ENCODE results near the gene REX1BD.
"Not testable (repeated sequence)": the region's sequence is repeated elsewhere in the genome, so short reads cannot be mapped to it uniquely, and the experiment has no call there.

The REX1BD gene

GRCh38 chr19:18580311-18580710 lies 8.3 kb upstream of the REX1BD start:
- no peak for DNase-seq

GRCh38 chr19:18586306-18586705 lies 2.3 kb upstream of the REX1BD start:
- no peak for DNase-seq

- DNase-seq, result no peak
These were observed 1.0 kb upstream of the REX1BD start for GRCh38 chr19:18587561-18587960.

- DNase-seq, result no peak
These were observed 512 bp upstream of the REX1BD start for GRCh38 chr19:18587962-18588610.

- DNase-seq, result peak; percentile 71 to 76
These were observed 1.0 kb downstream of the REX1BD start for GRCh38 chr19:18589380-18590272.

- peak; percentile 19 to 40 for DNase-seq
These were observed 2.0 kb downstream of the REX1BD start for GRCh38 chr19:18590273-18591272.

- DNase-seq, result no peak
These were observed 3.3 kb downstream of the REX1BD start for GRCh38 chr19:18591735-18592385.

- DNase-seq, result not testable (repeated sequence)
These were observed 4.1 kb downstream of the REX1BD start for GRCh38 chr19:18592732-18593131.

GRCh38 chr19:18593367-18594095 lies 4.9 kb downstream of the REX1BD start:
- no peak for DNase-seq

GRCh38 chr19:18594096-18594823 lies 5.7 kb downstream of the REX1BD start:
- DNase-seq, result peak; percentile 78 to 80

GRCh38 chr19:18594824-18595373 lies 6.3 kb downstream of the REX1BD start:
- no peak for DNase-seq

- DNase-seq, result no peak
These were observed 6.9 kb downstream of the REX1BD start for GRCh38 chr19:18595475-18595874.

GRCh38 chr19:18596752-18597157 lies 8.2 kb downstream of the REX1BD start:
- DNase-seq, result peak in 1 of 2 donors; percentile 46

GRCh38 chr19:18597809-18598660 lies 9.4 kb downstream of the REX1BD start:
- no peak for DNase-seq

GRCh38 chr19:18599485-18599884 lies 10.9 kb downstream of the REX1BD start:
- no peak for DNase-seq

- DNase-seq, result not testable (repeated sequence)
These were observed 12.2 kb downstream of the REX1BD start for GRCh38 chr19:18600692-18601397.

- no peak for DNase-seq
These were observed 13.3 kb downstream of the REX1BD start for GRCh38 chr19:18601875-18602274.

GRCh38 chr19:18603255-18603957 lies 14.8 kb downstream of the REX1BD start:
- DNase-seq, result no peak

Data from CD4-positive, alpha-beta T cell treated with Interleukin-1 beta for 1 hour (primary cell).